22Rv1 (cell line): Measurements from ENCODE around the gene PRDM12.

Experiments
- H3K27ac ChIP-seq: fragments of 450-650 bp; 2 replicates; pipeline ENCODE4 v1.5.1; 2017
- CTCF ChIP-seq: fragments of 450-650 bp; IDR thresholded peaks from 2 replicates; pipeline ENCODE4 v1.5.1; 2017; ENCODE audit warnings: mild to moderate bottlenecking
- ZFX ChIP-seq: fragments of 450-650 bp; IDR thresholded peaks from 2 replicates; pipeline ENCODE4 v1.6.1; 2017; ENCODE audit warnings: antibody characterized with exemption, borderline replicate concordance

The PRDM12 gene

DNA sequence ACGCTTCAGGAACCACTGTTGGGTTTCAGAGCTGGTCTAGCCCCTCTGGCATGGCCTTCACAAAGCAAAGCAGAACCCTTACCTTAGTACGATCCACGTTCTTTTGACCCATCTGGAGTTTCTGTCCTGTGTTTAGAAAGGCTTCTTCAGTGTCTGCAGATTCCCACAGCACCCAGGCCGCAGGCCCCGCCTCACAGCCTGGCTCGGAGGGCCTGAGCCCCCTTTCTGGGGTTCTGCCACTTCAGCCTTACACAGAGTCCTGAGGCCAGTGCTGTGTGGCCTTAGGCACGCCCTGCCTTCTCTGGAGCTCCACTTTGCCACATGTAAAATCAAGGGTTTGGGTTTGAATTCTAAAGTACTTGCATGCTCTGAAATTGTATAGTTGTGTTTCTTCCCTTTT is 31.6 kb upstream of the PRDM12 start:
- H3K27ac ChIP-seq, result no peak overlapping the region
- no peak for TF ChIP-seq ZFX

- no peak for TF ChIP-seq CTCF
- H3K27ac ChIP-seq, result no peak overlapping the region
Observed at GRCh38 chr9:130633336-130634190, 30.8 kb upstream of the PRDM12 start.

DNA sequence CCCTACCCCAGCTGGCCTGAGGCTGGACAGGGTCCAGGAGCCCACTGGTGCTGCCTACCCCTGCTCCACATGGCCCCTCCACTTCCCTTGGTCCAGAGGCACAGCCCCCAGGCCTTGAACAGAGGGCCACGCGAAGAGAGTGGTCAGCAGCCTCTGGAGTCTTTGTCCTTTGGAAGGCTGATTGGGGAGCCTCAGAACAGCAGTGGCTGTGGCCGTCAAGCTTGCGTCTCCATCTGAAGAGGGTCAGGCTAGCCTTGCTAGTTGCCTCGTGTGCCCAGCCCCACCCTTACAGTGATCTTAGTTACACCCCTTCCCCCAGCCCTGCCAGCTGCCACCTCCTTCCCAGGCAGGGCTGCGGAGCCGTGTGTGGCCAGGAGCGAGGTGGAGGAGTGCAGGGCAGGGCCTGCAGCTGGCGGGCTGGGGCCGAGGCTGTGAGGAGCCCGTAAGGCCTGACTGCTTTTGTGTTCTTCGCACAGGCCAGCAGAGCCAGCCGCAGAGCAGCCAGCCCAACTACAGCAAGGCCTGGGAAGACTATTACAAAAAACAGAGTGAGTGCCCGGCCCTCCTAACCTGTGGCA is 30.1 kb upstream of the PRDM12 start:
- no peak for TF ChIP-seq ZFX
- no peak overlapping the region for H3K27ac ChIP-seq

DNA sequence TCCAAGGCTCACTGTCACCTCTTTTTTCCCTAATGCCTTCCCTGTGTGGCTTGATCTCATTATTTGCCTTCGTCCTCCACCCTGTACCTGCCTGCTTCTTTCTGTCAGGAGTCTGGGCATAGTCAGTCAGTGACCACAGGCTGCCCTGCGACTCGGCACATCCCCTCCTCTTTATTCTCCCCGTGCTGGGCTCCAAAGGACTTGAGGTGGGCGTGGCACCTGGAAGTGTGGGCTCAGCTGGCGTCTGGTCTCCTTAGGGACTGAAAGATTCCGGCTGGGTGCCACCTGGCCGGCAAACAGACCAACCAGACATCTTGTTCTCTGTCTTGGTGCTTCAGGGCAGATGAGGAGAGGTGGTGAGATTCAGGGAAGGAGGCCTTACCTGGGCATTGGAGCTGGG is 29.6 kb upstream of the PRDM12 start:
- H3K27ac ChIP-seq, result no peak overlapping the region
- TF ChIP-seq ZFX (no peak), CTCF (no peak)

GRCh38 chr9:130635306-130635705 is 29.1 kb upstream of the PRDM12 start:
- no peak for TF ChIP-seq CTCF
- TF ChIP-seq ZFX, result no peak

DNA sequence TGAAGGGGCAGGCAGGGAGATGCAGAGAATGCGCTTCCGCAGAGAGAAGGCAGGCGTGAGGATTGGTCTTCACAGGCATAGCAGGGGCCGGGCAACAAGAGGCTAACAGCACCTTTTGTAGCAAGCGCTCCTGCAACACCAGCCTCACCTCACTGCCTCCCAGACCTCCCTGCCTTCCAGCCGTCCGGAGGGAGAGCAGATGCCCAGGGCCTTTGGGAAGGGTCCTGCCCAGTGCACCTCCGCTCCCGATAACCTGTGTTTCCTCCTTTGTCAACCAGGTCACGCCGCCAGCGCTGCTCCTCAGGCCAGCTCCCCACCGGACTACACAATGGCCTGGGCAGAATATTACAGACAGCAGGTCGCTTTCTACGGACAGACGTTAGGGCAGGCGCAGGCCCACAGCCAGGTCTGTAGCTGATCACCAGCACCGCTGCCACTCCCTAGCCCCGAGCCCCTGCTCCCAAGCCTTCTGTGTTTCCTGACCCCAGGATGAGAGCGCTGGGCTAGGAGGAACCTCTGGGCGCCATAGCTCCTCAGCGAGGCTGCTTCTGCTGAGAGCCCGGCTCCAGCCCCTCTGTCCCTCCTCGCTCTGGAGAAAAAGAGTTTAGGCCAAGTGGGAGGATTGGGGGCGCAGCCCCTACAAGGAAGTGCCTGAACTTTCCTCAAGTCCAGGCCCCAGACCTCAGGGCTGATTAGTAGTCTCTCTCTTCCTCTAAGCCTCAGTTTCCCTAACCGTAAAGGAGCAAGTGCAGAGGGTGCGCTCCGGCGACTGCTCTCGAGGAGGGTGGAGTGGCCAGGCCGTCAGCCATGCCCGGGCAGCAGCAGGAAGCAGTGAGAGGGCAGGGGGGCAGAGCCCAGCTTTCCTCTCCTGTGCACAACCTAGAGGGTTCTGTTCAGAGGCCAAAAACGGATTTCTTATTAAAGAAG is 28.4 kb upstream of the PRDM12 start:
- TF ChIP-seq CTCF, result no peak
- no peak overlapping the region for H3K27ac ChIP-seq

More at GRCh38 chr9:130635306-130635705, 29.1 kb upstream of the PRDM12 start:
- no peak overlapping the region for H3K27ac ChIP-seq

DNA sequence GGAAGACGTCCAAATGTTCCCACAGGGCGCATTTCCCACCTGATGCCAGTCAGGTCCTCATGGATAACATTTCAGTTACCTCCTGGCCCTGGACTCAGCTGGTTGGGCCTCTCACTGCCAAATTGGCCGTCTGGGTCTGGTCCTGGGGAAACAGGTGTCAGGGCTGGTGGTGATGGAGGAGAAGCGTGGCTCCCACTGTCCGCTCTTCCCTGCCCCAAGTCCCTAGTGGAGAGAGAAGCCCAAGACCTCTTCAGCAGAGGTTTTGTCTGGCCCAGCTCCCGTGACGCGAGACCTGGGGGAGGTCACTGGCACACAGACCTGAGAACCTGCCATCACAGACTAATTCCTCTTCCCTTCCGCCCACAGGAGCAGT is 27.8 kb upstream of the PRDM12 start:
- no peak overlapping the region for H3K27ac ChIP-seq
- TF ChIP-seq ZFX (no peak), CTCF (no peak)
